ENCODE data around the gene SNRPD2.

GRCh38 chr19:45687599-45687998, 4.2 kb downstream of the SNRPD2 start:
- TF ChIP-seq CTCF (IDR thresholded peaks at IDR 0.05; ENCODE audit: borderline replicate concordance, extremely low read depth, low read length, poor library complexity, severe bottlenecking) (peak; percentile 30), EZH2 (IDR thresholded peaks at IDR 0.05; ENCODE audit: borderline replicate concordance, low read depth, low read length, severe bottlenecking) (no peak)

Data from DND-41 (cell line).